A549 (cell line): Measurements from ENCODE around the gene WDR70. TPM values are rescaled to one million over a fixed set of nuclear protein-coding genes. Genes with fewer than 3 reads are reported as not detected.

Experiments used
- ATAC-seq, 2 experiments: fragments of 200-7000 bp in 1 of 2; fragments of >200 bp in 1 of 2; cut with Nextera tagmentation in 1 of 2; cut with Tn5 transposase in 1 of 2; 3 replicates each; pipeline versions ENCODE4 v1.8.0 to v1.9.1; 2018 to 2020; ENCODE audit warnings: mild to moderate bottlenecking in 1 of 2, moderate library complexity in 1 of 2
- CTCF ChIA-PET: fragments of 300-600 bp; sonication (Branson Sonifier 250); formaldehyde crosslinking; extraction: SDS; loops from one replicate; lab custom pipeline; 2021; ENCODE audit warnings: antibody characterized with exemption, inconsistent platforms; lab: Yijun Ruan, JAX
- POLR2A ChIA-PET: fragments of 350-600 bp; formaldehyde crosslinking; extraction: SDS; loops from one replicate; lab custom pipeline; 2021; ENCODE audit warnings: antibody characterized with exemption, inconsistent platforms; lab: Yijun Ruan, JAX
- DNase-seq, 2 experiments: peaks; one replicate each; pipeline versions ENCODE4 v3.0.0 to v3.0.0-alpha.2; 2011 to 2016; ENCODE audit warnings: low read depth in 1 of 2, low spot score in 1 of 2
- FAIRE-seq: peaks from 2 replicates; lab custom pipeline; 2011; peaks lifted over from hg19 to GRCh38; lab: Jason Lieb, UNC
- H3K27ac ChIP-seq, 2 experiments: fragments of >200 bp; sonication (Bioruptor Twin); formaldehyde crosslinking; 3 replicates each; pipeline ENCODE4 v1.5.1; 2016 to 2017
- H3K4me1 ChIP-seq: fragments of >200 bp; sonication (Bioruptor Twin); formaldehyde crosslinking; 3 replicates; pipeline ENCODE4 v1.6.1; 2016
- H3K4me2 ChIP-seq: fragments of >200 bp; sonication (Bioruptor Twin); formaldehyde crosslinking; 3 replicates; pipeline ENCODE4 v1.6.1; 2016
- H3K4me3 ChIP-seq: fragments of >200 bp; sonication (Bioruptor Twin); formaldehyde crosslinking; 3 replicates; pipeline ENCODE4 v1.5.1; 2016
- H3K9me3 ChIP-seq: fragments of >200 bp; sonication (Bioruptor Twin); formaldehyde crosslinking; 3 replicates; pipeline ENCODE4 v1.6.1; 2016
- BHLHE40 ChIP-seq: IDR thresholded peaks from 2 replicates; pipeline ENCODE4 v1.6.1; 2012; ENCODE audit warnings: low read depth, low read length, inconsistent platforms
- CBX2 ChIP-seq: fragments of 200-600 bp; sonication (generic); IDR thresholded peaks from 2 replicates; pipeline ENCODE4 v1.6.1; 2016; ENCODE audit warnings: low read depth, mild to moderate bottlenecking, borderline replicate concordance
- CEBPB ChIP-seq, 2 experiments: fragments of >200 bp in 1 of 2; sonication (Bioruptor Twin) in 1 of 2; formaldehyde crosslinking in 1 of 2; IDR thresholded peaks; 2 replicates each; pipeline ENCODE4 v1.6.1; 2012 to 2016
- CHD2 ChIP-seq: fragments of 150-350 bp; IDR thresholded peaks from 2 replicates; pipeline ENCODE4 v1.6.1; 2014; ENCODE audit warnings: low read length; ENCODE audit not compliant: partially characterized antibody
- E2F6 ChIP-seq: IDR thresholded peaks from 2 replicates; pipeline ENCODE4 v1.6.1; 2012; ENCODE audit warnings: low read depth, borderline replicate concordance
- EP300 ChIP-seq, 2 experiments: fragments of >200 bp; sonication (Bioruptor Twin); formaldehyde crosslinking; IDR thresholded peaks; 2 replicates in 1 of 2; 3 replicates in 1 of 2; pipeline ENCODE4 v1.6.1; 2016 to 2017
- FOXS1 ChIP-seq: fragments of 250-450 bp; sonication (Bioruptor Pico); IDR thresholded peaks from 2 replicates; pipeline ENCODE4 v1.5.0; 2020; ENCODE audit warnings: mild to moderate bottlenecking, moderate library complexity
- HEYL ChIP-seq: fragments of 250-450 bp; sonication (Bioruptor Pico); IDR thresholded peaks from 2 replicates; pipeline ENCODE4 v1.8.0; 2021; ENCODE audit warnings: mild to moderate bottlenecking, moderate library complexity
- HOXA7 ChIP-seq: fragments of 250-450 bp; sonication (Bioruptor Pico); IDR thresholded peaks from 2 replicates; pipeline ENCODE4 v1.5.0; 2020; ENCODE audit warnings: mild to moderate bottlenecking, moderate library complexity
- JUN ChIP-seq, 2 experiments: fragments of >200 bp; sonication (Bioruptor Twin); formaldehyde crosslinking; IDR thresholded peaks; 2 replicates in 1 of 2; 3 replicates in 1 of 2; pipeline ENCODE4 v1.6.1; 2016 to 2017
- JUNB ChIP-seq: fragments of >200 bp; sonication (Bioruptor Twin); formaldehyde crosslinking; IDR thresholded peaks from 2 replicates; pipeline ENCODE4 v1.6.1; 2016
- KDM1A ChIP-seq: fragments of 200-600 bp; sonication (generic); IDR thresholded peaks from 2 replicates; pipeline ENCODE4 v1.6.1; 2016; ENCODE audit warnings: low read depth, mild to moderate bottlenecking
- MAFK ChIP-seq: fragments of 450-650 bp; IDR thresholded peaks from 2 replicates; pipeline ENCODE4 v1.6.1; 2014; ENCODE audit not compliant: partially characterized antibody
- MAX ChIP-seq: IDR thresholded peaks from 2 replicates; pipeline ENCODE4 v1.6.1; 2012
- MAZ ChIP-seq: fragments of 150-350 bp; IDR thresholded peaks from 2 replicates; pipeline ENCODE4 v1.6.1; 2014; ENCODE audit warnings: antibody characterized with exemption, low read depth, low read length, borderline replicate concordance
- MYC ChIP-seq: IDR thresholded peaks from 2 replicates; pipeline ENCODE4 v1.6.1; 2012; ENCODE audit warnings: mild to moderate bottlenecking, inconsistent platforms, low read length, improper control_type of control experiment, borderline replicate concordance
- NFE2L2 ChIP-seq: fragments of 150-350 bp; conservative IDR thresholded peaks from 2 replicates; pipeline ENCODE4 v1.6.1; 2014; ENCODE audit warnings: low read length
- NPAS2 ChIP-seq: fragments of 250-450 bp; sonication (Bioruptor Pico); IDR thresholded peaks from 2 replicates; pipeline ENCODE4 v1.8.0; 2022; ENCODE audit warnings: mild to moderate bottlenecking, moderate library complexity, borderline replicate concordance
- PHF8 ChIP-seq: fragments of 200-600 bp; sonication (generic); IDR thresholded peaks from 2 replicates; pipeline ENCODE4 v1.6.1; 2016; ENCODE audit warnings: low read depth, mild to moderate bottlenecking, antibody characterized with exemption, moderate library complexity, borderline replicate concordance
- RAD21 ChIP-seq, 2 experiments: fragments of >200 bp in 1 of 2; sonication (Bioruptor Twin) in 1 of 2; formaldehyde crosslinking in 1 of 2; IDR thresholded peaks in 1 of 2; conservative IDR thresholded peaks in 1 of 2; 2 replicates in 1 of 2; 3 replicates in 1 of 2; pipeline ENCODE4 v1.6.1; 2012 to 2018; ENCODE audit warnings: inconsistent platforms in 1 of 2
- RCOR1 ChIP-seq: fragments of 150-350 bp; IDR thresholded peaks from 2 replicates; pipeline ENCODE4 v1.6.1; 2014; ENCODE audit warnings: antibody characterized with exemption, low read length, low read depth
- REST ChIP-seq: fragments of 200-600 bp; sonication (generic); IDR thresholded peaks from 2 replicates; pipeline ENCODE4 v1.6.1; 2016; ENCODE audit warnings: antibody characterized with exemption, mild to moderate bottlenecking, moderate library complexity
- RNF2 ChIP-seq: fragments of 200-600 bp; sonication (generic); IDR thresholded peaks from 2 replicates; pipeline ENCODE4 v1.6.1; 2016; ENCODE audit warnings: low read depth, mild to moderate bottlenecking, antibody characterized with exemption, moderate library complexity, borderline replicate concordance
- TFCP2L1 ChIP-seq: fragments of 250-450 bp; sonication (Bioruptor Pico); IDR thresholded peaks from 2 replicates; pipeline ENCODE4 v1.5.0; 2021; ENCODE audit warnings: mild to moderate bottlenecking
- ZC3H11A ChIP-seq: fragments of 450-650 bp; IDR thresholded peaks from 2 replicates; pipeline ENCODE4 v1.6.1; 2014; ENCODE audit warnings: antibody characterized with exemption, mild to moderate bottlenecking
- WGBS: methylation state at CpG from one replicate; pipeline ENCODE4 v1.1.6; 2017; ENCODE audit errors: missing lambda C conversion rate; 5-methylcytosine and 5-hydroxymethylcytosine counted together
- polyA plus RNA-seq, 4 experiments: library from polyadenylated mRNA; depleted of rRNA in 3 of 4; stranded (reverse); fragments of >200 nt; fragmentation: RNase III in 1 of 4; extraction: RNeasy Plus Mini Kit Qiagen cat#74134 plus additional on column Dnase treatment in 1 of 4; gene quantifications; 2 replicates in 3 of 4; 3 replicates in 1 of 4; pipeline ENCODE4 v1.2.3, GENCODE V29; 2011 to 2017

WDR70 gene
- polyA plus RNA-seq, 2 of the 4 experiments (the other 2 are of a cell fraction) = 13.8 to 28.8 TPM

GRCh38 chr5:37661227-37661920 is 282.3 kb downstream of the WDR70 start:
- CTCF ChIA-PET = no interaction called here
- Histone ChIP-seq H3K9me3 (no peaks in the 10 kb centered on the region), H3K4me1 (peaks cover 49% of the 10 kb centered on the region), H3K4me2 (peak overlapping the region; percentile 62), H3K27ac (peak overlapping the region in 1 of 2 experiments; percentile 41; a peak in 4 of 6 replicates), H3K4me3 (no peak overlapping the region)
- POLR2A ChIA-PET = no interaction called here
- no peak for TF ChIP-seq TFCP2L1
- no peak for TF ChIP-seq HEYL (CRISPR knock-in tag)
- no peak for TF ChIP-seq MAZ
- no peak for TF ChIP-seq NPAS2 (CRISPR knock-in tag)
- TF ChIP-seq RAD21 (conservative IDR thresholded peaks at IDR 0.05 in 1 of 2, IDR thresholded peaks at IDR 0.05 in 1 of 2) = no peak
- no peak for TF ChIP-seq RNF2
- TF ChIP-seq BHLHE40 = no peak
- TF ChIP-seq MYC = no peak
- TF ChIP-seq FOXS1 (CRISPR knock-in tag) = no peak
- no peak for TF ChIP-seq EP300 (IDR thresholded peaks at IDR 0.05)
- DNase-seq = no peak
- WGBS = 89% methylated on average over 5 of the region's 5 CpGs
- ATAC-seq = no peak
- no peak for FAIRE-seq

- peak overlapping the region; percentile 41 to 43; a peak in 5 of 6 replicates for H3K27ac ChIP-seq
- ChIA-PET CTCF (no interaction called here), POLR2A (no interaction called here)
- H3K4me2 ChIP-seq = peak overlapping the region; percentile 62
- no peaks in the 10 kb centered on the region for H3K9me3 ChIP-seq
- H3K4me3 ChIP-seq = no peak overlapping the region
- 67% methylated on average over 2 of the region's 2 CpGs for WGBS
- ATAC-seq = no peak
- FAIRE-seq = peak; percentile 63
- DNase-seq = no peak
- TF ChIP-seq JUNB = no peak
- TF ChIP-seq NPAS2 (CRISPR knock-in tag) = no peak
- TF ChIP-seq PHF8 = no peak
- no peak for TF ChIP-seq CBX2
- TF ChIP-seq HOXA7 (CRISPR knock-in tag) = no peak
- TF ChIP-seq NFE2L2 = no peak
- TF ChIP-seq MAFK = no peak
- no peak for TF ChIP-seq RCOR1
- TF ChIP-seq CHD2 = no peak
- TF ChIP-seq KDM1A = no peak
- no peak for TF ChIP-seq ZC3H11A
- TF ChIP-seq MAZ = no peak
- peaks cover 52% of the 10 kb centered on the region for H3K4me1 ChIP-seq
Measured at GRCh38 chr5:37661951-37662350, 282.8 kb downstream of the WDR70 start.

- TF ChIP-seq CEBPB (IDR thresholded peaks at IDR 0.05) (peak; percentile 18 to 77; a peak in 3 of 4 replicates), E2F6 (no peak), EP300 (IDR thresholded peaks at IDR 0.05) (peak in 1 of 2 experiments; percentile 36; a peak in 1 of 5 replicates), JUN (IDR thresholded peaks at IDR 0.05) (no peak), MAX (no peak), REST (no peak)
- WGBS = 31% methylated on average over 3 of the region's 3 CpGs
- ChIA-PET CTCF (no interaction called here), POLR2A (no interaction called here)
- H3K4me3 ChIP-seq = no peak overlapping the region
- 0 out of 6 replicates have a peak, but pooled peaks of 1 of the 2 experiments have one; percentile 51 for ATAC-seq
- peaks cover 56% of the 10 kb centered on the region for H3K4me1 ChIP-seq
- H3K27ac ChIP-seq = peak overlapping the region; percentile 41 to 43
- peak; percentile 46 for FAIRE-seq
- peak overlapping the region; percentile 62 for H3K4me2 ChIP-seq
- DNase-seq = peak in 1 of 2 experiments; percentile 12
- no peaks in the 10 kb centered on the region for H3K9me3 ChIP-seq
Measured at GRCh38 chr5:37662362-37662761, 283.2 kb downstream of the WDR70 start.
